Measurements from ENCODE around the gene PDP2.

Gene PDP2

DNA sequence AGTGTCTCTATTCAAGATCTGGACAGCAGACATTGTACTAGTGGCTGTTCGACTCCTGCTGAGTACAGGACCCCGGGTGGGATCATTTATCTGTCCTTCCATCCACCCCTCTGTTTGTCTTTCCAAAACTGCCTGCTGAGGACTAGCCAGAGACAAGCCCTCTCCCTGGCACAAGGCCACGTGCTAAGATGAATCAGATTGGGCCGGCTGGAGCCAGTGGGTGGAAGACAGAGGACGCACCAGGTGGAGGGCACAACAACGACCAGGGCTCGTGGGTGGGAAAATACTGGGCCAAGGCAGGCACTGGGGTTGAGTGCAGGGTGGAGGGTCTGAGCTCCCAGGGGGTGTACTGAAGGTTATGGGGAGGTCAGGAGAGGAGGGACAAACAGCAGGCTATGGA lies 37.5 kb upstream of the PDP2 start:
- DNase-seq (ENCODE audit: extremely low spot score), result no peak
- TF ChIP-seq, protein P1, sequence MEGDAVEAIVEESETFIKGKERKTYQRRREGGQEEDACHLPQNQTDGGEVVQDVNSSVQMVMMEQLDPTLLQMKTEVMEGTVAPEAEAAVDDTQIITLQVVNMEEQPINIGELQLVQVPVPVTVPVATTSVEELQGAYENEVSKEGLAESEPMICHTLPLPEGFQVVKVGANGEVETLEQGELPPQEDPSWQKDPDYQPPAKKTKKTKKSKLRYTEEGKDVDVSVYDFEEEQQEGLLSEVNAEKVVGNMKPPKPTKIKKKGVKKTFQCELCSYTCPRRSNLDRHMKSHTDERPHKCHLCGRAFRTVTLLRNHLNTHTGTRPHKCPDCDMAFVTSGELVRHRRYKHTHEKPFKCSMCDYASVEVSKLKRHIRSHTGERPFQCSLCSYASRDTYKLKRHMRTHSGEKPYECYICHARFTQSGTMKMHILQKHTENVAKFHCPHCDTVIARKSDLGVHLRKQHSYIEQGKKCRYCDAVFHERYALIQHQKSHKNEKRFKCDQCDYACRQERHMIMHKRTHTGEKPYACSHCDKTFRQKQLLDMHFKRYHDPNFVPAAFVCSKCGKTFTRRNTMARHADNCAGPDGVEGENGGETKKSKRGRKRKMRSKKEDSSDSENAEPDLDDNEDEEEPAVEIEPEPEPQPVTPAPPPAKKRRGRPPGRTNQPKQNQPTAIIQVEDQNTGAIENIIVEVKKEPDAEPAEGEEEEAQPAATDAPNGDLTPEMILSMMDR (IDR thresholded peaks at IDR 0.05; ENCODE audit: control extremely low read depth, extremely low read depth, low read depth, missing control alignments), result no peak
- CTCF ChIA-PET, result interaction anchor here (1.1 to 16.2 kb wide), 5 partner anchors 13 to 105 kb away, joined by 3 to 176 read pairs (median 4); partner anchors contain the start of gene NAE1
- POLR2A ChIA-PET, result no interaction called here

- TF ChIP-seq, protein P1 (IDR thresholded peaks at IDR 0.05; ENCODE audit: control extremely low read depth, extremely low read depth, low read depth, missing control alignments), result no peak
- CTCF ChIA-PET, result interaction anchor here (1.0 to 16.2 kb wide), 5 partner anchors 13 to 30 kb away, joined by 3 to 176 read pairs (median 4); partner anchors contain the start of gene NAE1
- no peak for DNase-seq (ENCODE audit: extremely low spot score)
- POLR2A ChIA-PET, result no interaction called here
Observed at GRCh38 chr16:66843191-66843590, 37.1 kb upstream of the PDP2 start.

GRCh38 chr16:66844009-66844341 lies 36.3 kb upstream of the PDP2 start:
- ChIA-PET POLR2A (no interaction called here), CTCF (interaction anchor here (1.0 to 16.2 kb wide), 5 partner anchors 14 to 29 kb away, joined by 3 to 176 read pairs (median 4); partner anchors contain the start of gene NAE1)
- no peak for DNase-seq (ENCODE audit: extremely low spot score)
- TF ChIP-seq, protein P1 (IDR thresholded peaks at IDR 0.05; ENCODE audit: control extremely low read depth, extremely low read depth, low read depth, missing control alignments), result no peak

DNA sequence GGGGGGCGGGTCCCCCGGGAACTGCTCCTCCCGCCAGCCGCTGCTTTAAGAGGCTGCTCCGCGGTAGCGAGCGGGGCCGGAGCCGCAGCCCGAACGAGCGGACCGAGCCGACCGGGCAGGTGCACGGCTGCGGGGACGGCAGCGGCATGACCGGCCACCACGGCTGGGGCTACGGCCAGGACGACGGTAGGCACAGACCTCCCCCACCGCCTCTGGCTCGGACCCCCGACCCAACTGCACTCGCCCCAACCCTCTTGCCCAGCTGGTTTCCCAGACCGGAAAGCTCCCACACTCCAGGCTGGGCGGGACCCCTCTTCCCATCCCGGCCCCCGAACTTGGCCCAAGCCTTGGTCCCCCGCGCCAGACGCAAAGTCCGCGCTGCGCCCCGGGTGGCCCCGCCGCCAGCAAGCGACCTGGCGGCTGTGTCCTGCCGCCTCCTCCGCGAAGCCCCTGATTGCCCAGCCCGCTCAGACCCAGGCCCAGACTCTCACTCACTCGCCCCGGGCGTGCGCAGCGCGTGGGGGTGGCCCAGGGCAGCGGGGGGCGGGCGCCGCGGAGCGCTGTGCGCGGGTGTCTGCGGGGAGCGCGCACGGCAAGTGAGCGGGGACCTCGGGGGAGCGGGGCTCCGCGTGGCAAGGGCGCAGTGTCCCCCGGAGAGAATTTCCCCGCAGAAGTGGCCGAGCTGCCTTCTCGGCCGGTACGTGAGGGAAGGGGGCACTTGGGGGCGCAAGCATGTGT lies 35.8 kb upstream of the PDP2 start, which contains the start of gene CA7:
Gene CA7 (plus strand): TSS at position 73 of the 738 bp plus-strand sequence. CDS start 74 bp downstream, at position 147.
- CTCF ChIA-PET, result interaction anchor here (1.0 to 16.2 kb wide), 4 partner anchors 14 to 28 kb away, joined by 3 to 176 read pairs (median 36); partner anchors contain the start of gene NAE1
- no peak for DNase-seq (ENCODE audit: extremely low spot score)
- TF ChIP-seq, protein P1 (IDR thresholded peaks at IDR 0.05; ENCODE audit: control extremely low read depth, extremely low read depth, low read depth, missing control alignments), result no peak
- POLR2A ChIA-PET, result no interaction called here

DNA sequence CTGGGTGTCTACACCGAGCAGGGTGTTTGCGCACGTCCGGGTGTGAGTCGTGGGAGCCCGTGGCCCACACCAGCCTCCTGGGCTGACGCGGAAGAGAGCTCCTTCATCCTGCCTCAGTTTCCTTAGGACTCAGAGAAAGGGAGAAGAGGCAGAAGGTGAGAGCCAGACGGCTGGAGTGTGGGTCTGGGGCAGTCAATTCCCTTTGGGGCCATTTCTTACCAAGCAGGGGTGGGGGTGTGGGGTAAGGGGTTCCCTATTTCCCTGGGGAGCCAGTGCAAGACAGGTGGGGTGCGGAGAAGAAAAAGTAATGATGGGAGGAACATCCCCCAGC lies 35.3 kb upstream of the PDP2 start:
- CTCF ChIA-PET, result interaction anchor here (8.2 to 16.2 kb wide), 2 partner anchors 15 to 23 kb away, joined by 68 to 176 read pairs; partner anchors contain the start of gene NAE1
- no peak for DNase-seq (ENCODE audit: extremely low spot score)
- POLR2A ChIA-PET, result no interaction called here
- TF ChIP-seq, protein P1 (IDR thresholded peaks at IDR 0.05; ENCODE audit: control extremely low read depth, extremely low read depth, low read depth, missing control alignments), result no peak

- DNase-seq (ENCODE audit: extremely low spot score), result no peak
- ChIA-PET CTCF (interaction anchor here (2.1 to 16.2 kb wide), 3 partner anchors 16 to 27 kb away, joined by 6 to 176 read pairs (median 68); partner anchors contain the start of gene NAE1), POLR2A (no interaction called here)
- TF ChIP-seq, protein P1 (IDR thresholded peaks at IDR 0.05; ENCODE audit: control extremely low read depth, extremely low read depth, low read depth, missing control alignments), result no peak
Observed at GRCh38 chr16:66845791-66846221, 34.5 kb upstream of the PDP2 start.

Data from GM10248 (cell line).